RPMI7951 (cell line): ENCODE results near the gene KRTAP19-8. TPM values are rescaled to one million over a fixed set of nuclear protein-coding genes. Genes with fewer than 3 reads are reported as not detected.

Source experiments
- DNase-seq: peaks from one replicate; pipeline ENCODE4 v3.0.0-alpha.2; 2012; ENCODE audit warnings: low read depth
- total RNA-seq: library from RNA; depleted of rRNA; stranded (reverse); fragments of >200 nt; shearing (Covaris generic); gene quantifications from 2 replicates; pipeline ENCODE4 v1.2.3, GENCODE V29; 2014; rRNA removed

The KRTAP19-8 gene, protein sequence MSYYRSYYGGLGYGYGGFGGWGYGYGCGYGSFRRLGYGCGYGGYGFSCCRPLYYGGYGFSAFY
- total RNA-seq, result not detected in 2 replicates

DNA sequence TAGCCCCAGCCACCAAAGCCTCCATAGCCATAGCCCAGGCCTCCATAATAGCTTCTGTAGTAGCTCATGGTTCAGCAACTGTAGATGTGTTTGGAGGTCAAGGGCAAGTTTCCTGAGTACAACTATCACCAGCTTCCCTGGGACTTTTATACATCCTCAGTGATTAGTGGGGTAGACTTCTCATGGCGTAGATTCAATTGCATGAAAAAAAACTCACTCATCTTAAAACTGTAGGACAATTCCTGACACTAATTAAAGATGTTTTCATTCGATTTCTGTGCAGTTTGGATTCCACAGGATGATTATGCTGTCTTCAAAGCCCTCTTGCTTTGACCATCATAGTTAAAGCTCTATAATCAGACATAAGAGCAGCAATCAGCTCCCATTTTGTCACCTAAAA lies at the start of gene KRTAP19-8:
Gene KRTAP19-8 (minus strand): TSS at position 101 of the 400 bp plus-strand sequence. CDS start 33 bp downstream, at position 68.
- no peak for DNase-seq

DNA sequence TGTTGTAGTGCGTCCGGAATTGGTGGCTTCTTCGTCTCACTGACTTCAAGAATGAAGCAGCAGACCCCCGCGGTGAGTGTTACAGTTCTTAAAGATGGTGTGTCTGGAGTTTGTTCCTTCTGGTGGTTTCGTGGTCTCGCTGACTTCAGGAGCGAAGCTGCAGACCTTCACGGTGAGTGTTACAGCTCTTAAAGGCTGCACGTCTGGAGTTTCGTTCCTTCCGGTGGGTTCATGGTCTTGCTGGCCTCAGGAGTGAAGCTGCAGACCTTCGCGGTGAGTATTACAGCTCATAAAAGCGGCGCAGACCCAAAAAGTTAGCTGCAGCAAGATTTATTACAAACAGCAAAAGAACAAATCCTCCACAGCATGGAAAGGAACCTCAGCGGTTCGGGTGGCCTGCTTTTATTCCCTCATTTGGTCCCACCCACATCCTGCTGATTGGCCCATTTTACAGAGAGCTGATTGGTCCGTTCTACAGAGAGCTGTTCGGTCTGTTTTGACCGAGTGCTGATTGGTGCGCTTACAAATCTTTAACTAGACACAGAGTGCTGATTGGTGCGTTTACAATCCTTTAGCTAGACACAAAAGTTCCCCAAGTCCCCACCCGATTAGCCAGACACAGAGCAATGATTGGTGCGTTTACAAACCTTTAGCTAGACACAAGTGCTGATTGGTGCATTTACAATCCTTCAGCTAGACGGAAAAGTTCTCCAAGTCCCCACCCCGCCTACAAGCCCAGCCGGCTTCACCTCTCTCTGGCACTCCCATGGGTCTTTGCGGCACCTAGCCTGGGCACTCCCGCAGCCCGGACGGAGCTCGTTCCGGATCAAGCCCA lies 49.6 kb upstream of the KRTAP19-8 start:
- DNase-seq, result no peak

DNA sequence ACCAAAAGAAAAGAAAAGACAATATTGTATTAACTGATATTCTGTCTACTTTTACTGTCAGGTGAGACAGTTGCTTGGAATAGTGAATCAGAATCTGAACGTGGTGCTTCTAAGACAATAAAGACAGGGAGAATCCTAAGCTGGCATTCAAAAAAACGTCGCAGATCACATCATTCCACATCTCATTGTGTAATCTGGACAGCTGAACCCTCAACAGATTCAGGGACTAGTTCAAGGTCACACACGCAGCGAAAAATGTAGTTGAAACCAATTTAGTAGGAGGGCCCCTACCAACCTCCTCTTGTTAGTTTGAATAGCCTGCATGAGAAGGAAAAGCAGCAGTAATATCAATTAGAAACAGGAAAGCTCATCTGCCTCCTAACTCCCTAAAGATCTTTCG lies 46.4 kb upstream of the KRTAP19-8 start:
- DNase-seq, result no peak

DNA sequence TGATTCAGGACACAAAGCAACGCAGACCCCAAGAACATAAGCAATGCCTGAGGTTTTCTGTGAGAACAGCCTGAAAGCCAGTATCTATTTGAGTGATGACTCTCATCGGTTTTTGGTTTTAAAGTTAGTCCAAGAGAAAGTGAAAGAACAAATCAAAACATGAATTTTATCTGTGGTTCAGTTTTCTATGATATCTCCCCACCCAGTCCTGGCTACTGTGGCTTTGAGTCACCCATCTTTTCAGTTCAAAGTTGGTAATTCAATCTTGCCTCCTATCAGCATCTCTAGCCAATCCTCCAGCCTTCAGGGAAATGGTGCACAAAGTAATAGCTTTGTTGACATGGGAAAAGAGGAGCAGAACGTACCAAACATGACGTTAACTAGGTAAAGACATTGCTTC lies 40.5 kb upstream of the KRTAP19-8 start:
- DNase-seq, result no peak

DNA sequence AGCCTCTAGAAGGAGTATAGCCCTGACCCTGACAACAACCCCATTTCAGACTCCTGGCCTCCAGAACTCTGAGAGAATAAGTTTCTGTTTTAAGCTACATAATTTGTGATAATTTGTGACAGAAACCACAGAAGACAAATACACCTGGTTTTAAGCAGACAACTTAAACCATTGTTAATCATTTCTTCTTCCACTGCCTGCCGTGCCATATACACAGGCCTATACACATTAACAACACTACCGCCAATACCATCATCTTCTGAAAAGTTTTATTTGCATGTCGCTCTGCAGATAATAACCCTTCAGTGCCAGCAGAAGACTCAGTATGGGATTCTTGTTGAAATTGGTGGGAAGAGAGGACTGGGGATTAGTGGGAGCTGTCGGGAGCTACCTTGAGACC lies 39.9 kb upstream of the KRTAP19-8 start:
- no peak for DNase-seq

DNA sequence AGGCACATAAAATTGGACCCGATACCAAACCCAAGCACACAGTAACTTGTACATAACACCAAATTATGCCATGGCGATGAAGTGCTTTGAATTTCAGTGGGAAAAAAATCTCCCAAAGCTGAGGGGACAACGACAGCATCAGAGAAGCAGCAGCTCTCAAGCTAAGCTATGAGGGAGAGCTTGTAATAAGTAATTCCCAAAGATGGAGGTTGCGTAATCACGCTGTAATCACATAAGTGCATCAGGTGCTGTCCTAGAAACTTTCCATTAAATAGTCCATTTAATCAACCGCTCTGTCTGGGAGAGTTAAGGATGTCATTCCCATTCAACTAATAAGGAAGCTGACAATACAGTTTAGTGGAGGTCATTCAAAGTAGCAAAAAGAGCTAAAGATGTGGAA lies 37.6 kb upstream of the KRTAP19-8 start:
- no peak for DNase-seq

DNA sequence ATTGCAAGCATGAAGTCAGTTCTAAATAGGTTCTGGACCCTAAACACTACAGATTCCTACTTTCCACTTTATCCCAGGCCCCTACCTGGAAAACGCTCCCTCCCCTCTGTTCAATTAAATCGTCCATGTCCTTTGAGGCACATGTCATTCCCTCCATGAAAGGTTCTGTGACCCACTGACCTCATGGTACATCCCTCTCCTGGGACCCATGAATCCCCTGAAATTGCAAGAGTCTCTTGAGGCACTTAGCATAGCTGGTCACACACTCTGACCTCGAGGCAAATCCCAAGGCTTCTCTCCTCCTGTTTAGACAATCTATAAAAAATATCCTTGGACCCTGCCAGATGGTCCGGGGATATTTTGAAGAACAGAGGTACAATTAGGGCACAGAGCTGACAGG lies 34.3 kb upstream of the KRTAP19-8 start:
- no peak for DNase-seq

DNA sequence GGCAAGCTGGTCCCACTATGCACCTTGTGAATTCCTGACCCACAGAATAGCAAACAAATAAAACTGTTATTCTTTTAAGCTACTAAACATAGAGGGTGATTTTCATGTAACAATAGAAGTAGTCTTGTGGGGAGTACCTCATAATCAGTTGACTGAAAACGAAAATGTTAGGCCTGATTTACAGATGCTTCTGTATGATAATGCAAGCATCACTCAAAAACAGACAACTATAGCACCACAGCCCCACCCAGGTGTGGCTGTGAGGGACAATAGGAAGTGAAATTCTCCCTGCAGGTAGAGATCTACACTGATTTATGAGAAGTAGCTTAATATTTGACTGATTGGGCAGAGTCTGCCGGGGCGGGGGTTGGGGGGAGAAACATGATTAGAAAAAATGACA lies 26.5 kb upstream of the KRTAP19-8 start:
- no peak for DNase-seq

DNA sequence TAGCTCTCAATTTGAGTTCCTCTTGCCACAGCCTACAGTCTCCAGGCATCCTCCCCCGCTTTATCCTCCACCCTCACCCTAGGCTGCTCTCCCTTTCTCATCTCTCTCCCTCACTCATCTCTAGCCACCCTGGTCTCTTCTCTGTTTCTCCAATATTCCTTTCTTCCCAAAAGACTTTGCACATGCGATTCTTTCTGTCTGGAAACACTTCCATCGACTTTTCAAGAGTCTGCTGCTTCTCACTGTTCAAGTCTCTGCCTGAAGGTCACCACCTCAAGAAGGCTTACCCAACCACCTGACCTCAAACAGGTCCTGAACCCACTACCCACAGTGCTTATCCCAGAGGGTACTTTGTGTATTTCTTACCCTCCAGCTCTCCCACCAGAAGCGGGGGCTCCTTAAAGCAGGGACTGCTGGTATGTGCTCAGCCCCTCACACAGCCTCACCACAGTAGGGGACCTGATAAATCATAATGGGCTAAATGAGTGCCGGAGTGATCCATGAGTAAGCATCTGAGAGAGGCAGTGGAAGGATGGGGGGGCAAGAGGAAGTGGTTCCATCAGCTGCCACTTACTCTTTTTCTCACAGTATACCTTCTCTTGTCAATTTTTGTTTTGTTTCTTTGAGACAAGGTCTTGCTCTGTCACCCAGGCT lies 14.3 kb upstream of the KRTAP19-8 start:
- DNase-seq, result no peak

DNA sequence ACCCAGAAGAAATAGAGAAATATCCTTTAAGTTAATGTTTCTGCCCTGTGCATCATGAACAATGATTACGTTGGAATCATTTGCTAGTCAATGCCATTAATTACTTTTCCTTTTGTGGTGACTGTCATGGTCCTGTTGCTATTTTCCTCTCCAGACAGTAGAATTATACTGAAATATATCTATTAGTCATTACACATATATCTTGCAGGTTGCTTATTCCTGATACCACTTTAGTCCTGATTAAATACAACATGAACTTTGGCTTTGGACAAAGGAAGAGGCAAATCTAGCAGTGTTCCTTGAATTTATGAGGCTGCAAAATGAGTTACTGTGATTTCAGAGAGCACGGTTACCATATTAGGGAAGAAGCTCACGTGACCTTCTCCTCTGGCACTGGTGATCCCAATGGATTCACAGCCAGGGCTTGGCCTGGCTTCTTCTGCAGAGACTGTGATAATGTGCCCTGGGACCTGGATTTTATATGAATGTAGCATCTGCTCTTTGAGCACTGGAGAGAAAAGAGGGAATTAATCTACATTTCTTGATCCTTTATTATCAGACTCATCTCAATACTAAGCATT lies 12.4 kb upstream of the KRTAP19-8 start:
- no peak for DNase-seq

DNA sequence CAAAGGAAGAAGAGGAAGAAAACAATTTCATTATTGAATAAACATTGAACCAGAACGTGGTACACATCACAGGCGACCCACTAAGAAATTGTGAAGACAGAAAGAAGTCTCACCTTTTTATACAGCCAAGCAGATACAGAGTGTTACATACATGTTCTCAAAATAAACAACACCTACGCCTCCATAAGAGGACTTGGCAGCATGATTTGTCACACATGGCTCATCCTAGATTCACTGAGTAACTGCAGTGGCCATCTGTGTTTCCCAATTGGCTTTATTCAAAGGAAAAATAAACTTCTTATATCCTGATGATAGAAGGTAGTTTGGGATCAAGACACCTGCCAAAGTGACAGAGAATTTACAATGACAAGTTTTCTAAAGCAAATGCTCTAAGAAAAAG lies 7.6 kb upstream of the KRTAP19-8 start:
- DNase-seq, result no peak

DNA sequence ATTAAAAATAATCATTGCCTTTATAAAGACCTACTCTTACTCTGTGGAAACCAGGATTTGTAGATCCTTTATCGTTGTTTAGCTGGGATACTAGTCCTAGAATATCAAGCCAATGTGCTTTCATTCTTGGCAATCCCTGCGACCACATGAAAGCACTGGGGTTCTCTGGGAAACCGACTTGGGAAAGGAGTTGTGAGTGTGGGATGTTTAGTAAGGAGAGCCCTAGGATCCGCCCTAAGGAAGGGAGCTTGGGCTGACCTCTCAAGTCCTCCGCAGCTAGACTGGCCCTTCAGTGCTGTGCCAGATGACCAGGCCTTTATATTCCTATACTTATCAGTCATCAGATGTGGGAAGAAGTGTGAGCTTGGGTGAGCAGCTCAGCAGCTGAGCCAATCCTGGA lies 5.2 kb upstream of the KRTAP19-8 start:
- no peak for DNase-seq

DNA sequence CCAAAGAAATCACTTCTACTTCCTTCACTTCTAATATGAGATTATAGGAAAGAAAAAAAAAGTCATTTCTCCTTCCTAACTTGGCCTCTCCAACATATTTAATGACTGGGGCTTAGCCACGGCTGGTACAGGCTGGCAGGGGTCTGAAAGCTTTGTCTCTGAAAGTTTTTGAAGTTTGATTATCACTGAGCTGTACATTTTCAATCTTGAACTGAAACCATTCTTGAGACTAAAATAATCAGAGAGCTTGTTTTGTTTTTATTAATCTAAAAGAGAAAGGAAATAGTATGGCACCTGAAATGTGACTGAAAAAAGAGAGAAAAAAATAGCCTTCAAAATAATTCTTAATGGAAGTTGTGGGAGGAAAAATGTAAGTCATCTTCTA lies 3.8 kb upstream of the KRTAP19-8 start:
- DNase-seq, result no peak

DNA sequence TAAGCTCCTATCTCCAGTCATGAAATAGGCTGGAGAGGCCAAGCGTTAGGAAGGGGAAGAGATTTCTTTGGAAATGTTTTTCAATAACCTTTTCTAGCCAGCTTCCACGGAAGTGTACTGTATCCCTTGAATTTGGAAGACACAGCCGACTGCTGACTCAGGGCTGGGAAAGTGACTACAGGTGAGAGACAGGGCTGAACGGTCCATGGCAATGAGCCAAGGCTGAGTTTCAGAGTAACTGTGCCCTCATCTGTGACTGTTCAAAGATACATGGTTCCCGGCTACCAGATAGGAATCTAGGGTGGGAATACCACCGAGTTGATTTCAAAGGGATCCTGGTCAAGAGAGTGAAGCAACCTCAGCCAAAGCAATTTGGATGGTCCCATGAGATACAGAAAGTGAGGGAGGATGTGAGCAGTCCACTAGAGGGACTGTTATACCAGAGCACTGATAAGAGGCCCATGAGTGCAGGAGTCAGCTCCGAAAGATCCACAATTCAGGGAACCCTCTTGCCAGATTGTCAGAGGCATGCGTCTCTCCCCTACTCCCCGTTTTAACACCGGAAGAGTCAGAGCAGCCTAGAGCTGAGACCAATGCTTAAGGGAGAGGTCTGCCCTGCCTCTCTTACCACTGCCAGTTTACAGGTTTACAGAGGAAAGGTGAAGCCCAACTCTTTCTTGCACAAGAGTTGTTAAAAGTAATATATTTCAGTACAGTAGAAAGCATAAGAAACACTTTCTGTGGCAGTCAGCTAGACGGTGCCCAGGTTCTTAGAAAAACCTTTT lies 3.2 kb upstream of the KRTAP19-8 start:
- no peak for DNase-seq

DNA sequence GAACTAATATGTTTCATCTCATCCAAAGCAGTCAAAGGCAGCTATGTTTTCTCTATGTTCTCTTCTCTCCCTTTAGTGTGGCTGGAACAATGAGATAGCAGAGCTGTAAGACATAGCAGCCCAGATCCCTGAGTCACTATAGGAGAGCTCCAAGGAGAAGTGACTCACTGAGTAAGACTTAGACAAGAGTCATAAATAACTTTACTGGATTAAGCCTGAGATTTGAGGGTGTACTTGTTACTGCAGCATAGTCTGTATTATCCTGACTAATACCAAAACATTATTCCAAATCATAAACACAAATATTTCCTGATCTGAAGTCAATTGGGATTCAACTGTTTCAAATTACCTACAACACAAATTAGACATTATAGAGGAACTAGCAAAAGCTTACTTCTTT lies 3.9 kb downstream of the KRTAP19-8 start:
- DNase-seq, result no peak

DNA sequence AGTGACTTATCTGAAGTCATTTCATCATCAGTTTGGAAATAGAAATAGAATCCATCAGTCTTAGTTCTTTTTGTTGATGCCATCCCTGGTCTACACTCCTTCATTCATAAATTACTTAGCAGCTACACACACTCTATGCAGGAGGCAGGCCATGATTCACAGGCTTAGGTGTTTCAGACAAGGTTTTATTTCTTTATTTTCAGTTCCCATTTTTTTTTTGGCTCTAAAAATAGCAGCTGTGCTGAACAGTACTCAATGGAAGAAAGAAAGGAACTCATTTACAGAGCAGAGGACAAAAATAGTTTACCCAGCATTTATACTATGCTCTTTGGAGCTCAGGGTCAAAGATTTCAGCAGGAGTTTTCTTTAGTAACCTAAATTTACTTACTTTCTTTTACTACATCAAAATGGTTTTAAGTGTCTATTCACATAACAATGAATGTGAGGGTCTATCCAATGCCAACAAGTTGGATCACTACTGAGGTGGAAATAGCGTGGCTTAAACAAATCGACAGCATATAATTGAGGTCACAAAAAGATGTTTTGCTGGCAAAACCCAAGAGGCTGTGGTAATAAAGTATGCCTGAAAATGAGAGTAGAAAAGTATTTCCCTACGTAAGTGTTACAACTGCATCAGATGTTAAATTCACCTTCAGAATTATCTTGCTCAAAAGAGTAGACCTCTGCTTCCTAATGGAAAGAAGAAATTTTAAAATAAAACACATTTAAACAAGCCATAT lies 7.7 kb downstream of the KRTAP19-8 start:
- DNase-seq, result no peak

DNA sequence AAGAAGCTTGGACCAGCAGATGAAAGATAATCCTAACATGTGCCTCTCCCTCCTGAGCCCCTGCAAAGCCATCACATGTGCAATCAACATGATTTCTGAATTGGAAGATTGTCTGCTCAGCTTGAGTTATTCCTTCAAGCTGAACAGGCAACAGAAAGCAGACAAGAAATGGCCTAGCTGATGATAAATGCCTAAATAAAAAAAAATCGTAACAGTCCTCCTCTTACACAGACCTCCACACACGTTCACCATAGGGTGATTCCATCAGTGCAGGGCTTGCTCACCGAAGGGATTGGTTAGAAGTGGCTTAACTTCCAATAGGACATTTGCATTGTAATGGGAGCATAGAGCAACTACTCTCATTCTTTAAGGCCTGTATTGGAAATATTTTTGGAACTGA lies 14.6 kb downstream of the KRTAP19-8 start:
- no peak for DNase-seq

DNA sequence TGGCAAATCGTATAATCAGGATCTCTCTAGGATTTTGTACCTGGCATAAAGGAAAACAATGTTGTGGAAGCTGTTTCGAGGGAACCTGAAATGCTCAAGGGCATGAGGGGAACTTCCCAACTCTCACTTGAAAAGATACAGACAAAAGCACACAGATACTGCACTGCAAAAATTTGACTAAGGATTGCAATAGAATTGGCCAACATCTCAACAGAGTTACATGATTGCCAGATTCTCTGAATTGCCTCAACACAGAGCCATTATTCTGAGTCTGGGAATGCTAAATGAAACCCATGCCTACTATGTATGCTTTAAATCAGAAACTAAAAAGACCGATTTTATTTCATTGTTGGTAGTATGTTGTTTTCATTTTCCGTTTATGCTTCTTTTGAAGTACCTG lies 16.0 kb downstream of the KRTAP19-8 start:
- no peak for DNase-seq

DNA sequence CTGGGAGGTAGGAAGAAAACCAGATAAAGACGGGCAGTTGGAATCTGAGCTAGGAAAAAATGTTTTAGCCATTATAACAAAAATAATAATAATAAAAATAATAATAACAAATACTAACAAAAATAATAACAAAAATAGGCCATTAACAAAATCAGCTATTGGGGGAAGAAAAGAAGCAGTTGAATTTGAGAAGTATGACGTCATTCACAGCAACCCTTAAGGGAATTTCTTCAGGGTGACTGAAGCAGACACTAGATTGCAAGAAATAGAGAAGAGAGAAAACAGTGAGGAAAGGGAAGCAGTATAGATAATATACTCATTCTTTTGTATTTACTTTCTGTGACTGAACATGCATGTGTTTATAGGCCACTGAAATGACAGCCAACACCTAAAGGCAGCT lies 20.0 kb downstream of the KRTAP19-8 start:
- no peak for DNase-seq

DNA sequence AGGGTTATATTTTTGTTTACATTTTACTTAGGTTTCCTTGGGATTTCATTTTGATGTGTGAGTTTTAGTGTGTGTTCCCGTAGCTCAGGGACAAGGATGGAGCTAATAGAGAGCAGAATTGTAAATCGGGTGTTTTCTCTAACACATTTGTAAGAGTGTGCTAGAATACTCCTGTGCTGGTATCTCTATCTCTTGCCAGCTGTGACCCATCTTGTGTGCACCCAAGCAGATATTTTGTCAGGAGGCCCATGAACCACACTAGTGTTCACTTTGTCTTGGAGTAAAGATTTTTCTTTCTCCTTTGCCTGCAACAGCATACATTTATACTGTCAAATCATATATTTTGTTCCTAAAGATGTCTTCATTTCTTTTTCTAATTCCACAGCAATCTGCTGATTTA lies 23.4 kb downstream of the KRTAP19-8 start:
- no peak for DNase-seq
